Colonic mucosa (tissue), 4 donors: Measurements from ENCODE around the gene METTL25. TPM values are rescaled to one million over a fixed set of nuclear protein-coding genes. Genes with fewer than 3 reads are reported as not detected.
A peak's percentile ranks its signal among the peaks of the same experiment; 100 is the strongest.

ENCODE experiments used
- DNase-seq: peaks from one replicate; pipeline ENCODE4 v3.0.0-alpha.2; 2020
- H3K27ac ChIP-seq: fragments of 200-600 bp; one replicate; pipeline ENCODE4 v1.8.0; 2021
- H3K27me3 ChIP-seq: fragments of 200-600 bp; one replicate; pipeline ENCODE4 v1.8.0; 2021
- H3K36me3 ChIP-seq: fragments of 200-600 bp; one replicate; pipeline ENCODE4 v1.8.0; 2021
- H3K4me1 ChIP-seq: fragments of 200-600 bp; one replicate; pipeline ENCODE4 v1.8.0; 2021; ENCODE audit warnings: mild to moderate bottlenecking
- H3K4me3 ChIP-seq: fragments of 200-600 bp; one replicate; pipeline ENCODE4 v1.8.0; 2021
- H3K9ac ChIP-seq, 2 donors: one replicate each; pipeline ENCODE4 v1.7.0; 2013; ENCODE audit warnings: control low read depth in 2 of 2, low read depth in 2 of 2, low read length in 2 of 2
- H3K9me3 ChIP-seq: fragments of 200-600 bp; one replicate; pipeline ENCODE4 v1.8.0; 2021
- CTCF ChIP-seq: fragments of 200-600 bp; IDR thresholded peaks from one replicate; pipeline ENCODE4 v1.8.0; 2022; ENCODE audit warnings: antibody characterized with exemption, mild to moderate bottlenecking
- intact Hi-C: fragments of 100-400 bp; cut with DNase I; formaldehyde crosslinking; loops from one replicate; pipeline ENCODE4 v1.14.1; 2022
- total RNA-seq, 2 donors: library from RNA; stranded (reverse); fragmentation: NEBNext Ultra II Directional in 1 of 2; extraction: Animal tissue kit (Norgen Biotek cat#: 25700) in 1 of 2; gene quantifications; one replicate each; pipeline ENCODE4 v1.2.1, GENCODE V29; 2021
- donor health status: healthy.
- donor health status: DM: no; HTN: no; CAD: no.
- donor health status: DM: no; HTN: no; CAD: no.

METTL25 gene
- total RNA-seq, 2 donors from 2014 or later = 12.8 to 13.8 TPM

GRCh38 chr12:82522285-82522684 lies 164.0 kb downstream of the METTL25 start:
- H3K27me3 ChIP-seq = no peaks in the 10 kb centered on the region
- H3K9ac ChIP-seq = no peak overlapping the region
- DNase-seq = no peak
- TF ChIP-seq CTCF = no peak
- no peak overlapping the region for H3K27ac ChIP-seq
- H3K4me1 ChIP-seq = no peaks in the 10 kb centered on the region
- no peaks in the 10 kb centered on the region for H3K36me3 ChIP-seq
- no peaks in the 10 kb centered on the region for H3K9me3 ChIP-seq
- no peak overlapping the region for H3K4me3 ChIP-seq
- intact Hi-C loops = loop anchor here (10.0 kb wide), 1 partner anchor 1983 kb away; no protein-coding TSS in a partner anchor

GRCh38 chr12:82522762-82523161 lies 164.4 kb downstream of the METTL25 start:
- Histone ChIP-seq H3K4me1 (no peaks in the 10 kb centered on the region), H3K27me3 (no peaks in the 10 kb centered on the region), H3K9ac (no peak overlapping the region), H3K27ac (no peak overlapping the region), H3K9me3 (no peaks in the 10 kb centered on the region), H3K36me3 (no peaks in the 10 kb centered on the region), H3K4me3 (no peak overlapping the region)
- no peak for TF ChIP-seq CTCF
- intact Hi-C loops = loop anchor here (10.0 kb wide), 1 partner anchor 1982 kb away; no protein-coding TSS in a partner anchor
- no peak for DNase-seq

GRCh38 chr12:82523996-82524395 lies 165.7 kb downstream of the METTL25 start:
- no peaks in the 10 kb centered on the region for H3K9me3 ChIP-seq
- H3K4me3 ChIP-seq = no peak overlapping the region
- intact Hi-C loops = loop anchor here (10.0 kb wide), 1 partner anchor 1981 kb away; no protein-coding TSS in a partner anchor
- no peak overlapping the region for H3K27ac ChIP-seq
- no peaks in the 10 kb centered on the region for H3K36me3 ChIP-seq
- no peak for TF ChIP-seq CTCF
- H3K4me1 ChIP-seq = no peaks in the 10 kb centered on the region
- peak; percentile 18 for DNase-seq
- no peak overlapping the region for H3K9ac ChIP-seq
- H3K27me3 ChIP-seq = no peaks in the 10 kb centered on the region

- no peak for TF ChIP-seq CTCF
- intact Hi-C loops = loop anchor here (10.0 kb wide), 1 partner anchor 1980 kb away; no protein-coding TSS in a partner anchor
- Histone ChIP-seq H3K36me3 (no peaks in the 10 kb centered on the region), H3K4me1 (no peaks in the 10 kb centered on the region), H3K9me3 (no peaks in the 10 kb centered on the region), H3K9ac (no peak overlapping the region), H3K27ac (no peak overlapping the region), H3K27me3 (no peaks in the 10 kb centered on the region), H3K4me3 (no peak overlapping the region)
- no peak for DNase-seq
Observed at GRCh38 chr12:82524641-82525040, 166.3 kb downstream of the METTL25 start.

GRCh38 chr12:82525616-82526015 lies 167.3 kb downstream of the METTL25 start:
- Histone ChIP-seq H3K9me3 (no peaks in the 10 kb centered on the region), H3K9ac (no peak overlapping the region), H3K27ac (no peak overlapping the region), H3K27me3 (no peaks in the 10 kb centered on the region), H3K36me3 (no peaks in the 10 kb centered on the region), H3K4me1 (no peaks in the 10 kb centered on the region), H3K4me3 (no peak overlapping the region)
- no peak for DNase-seq
- intact Hi-C loops = loop anchor here (10.0 kb wide), 1 partner anchor 1979 kb away; no protein-coding TSS in a partner anchor
- no peak for TF ChIP-seq CTCF
